Amygdala (tissue), 56 donors: ENCODE results near the gene TEX38.
"Not testable (repeated sequence)": the region's sequence is repeated elsewhere in the genome, so short reads cannot be mapped to it uniquely, and the experiment has no call there.

ENCODE experiments used
- DNase-seq, 56 donors: peaks; one replicate each; lab custom pipeline; 2025; lab: John Stamatoyannopoulos, UW

Gene TEX38

DNA sequence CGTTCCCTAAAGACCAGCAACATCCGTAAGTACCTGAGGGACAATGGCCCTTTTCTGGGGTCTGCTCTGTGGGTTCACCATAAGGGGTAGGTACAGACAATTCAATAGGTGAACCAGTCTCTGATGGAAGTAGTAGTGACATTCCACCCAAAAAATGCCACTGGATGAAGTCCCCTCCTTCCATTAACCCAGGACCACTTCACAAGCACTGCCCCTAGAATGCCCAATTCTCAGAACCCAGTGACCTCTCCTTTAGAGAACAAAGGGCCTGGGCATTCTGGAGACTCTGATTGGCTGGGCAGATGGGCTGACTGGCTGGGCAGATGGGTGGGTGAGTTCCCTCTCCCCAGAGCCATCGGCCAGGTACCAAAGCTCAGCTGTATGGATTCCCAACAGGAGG is at the start of gene TEX38:
Gene TEX38, plus strand, starts transcription at position 301 of the 400 bp plus-strand sequence. Its CDS starts 81 bp downstream, at position 382.
- DNase-seq: no peak

GRCh38 chr1:46621930-46622329 is 49.7 kb upstream of the TEX38 start:
- DNase-seq: no peak

- peak in 2 of 56 donors; percentile 10 to 35 for DNase-seq
Measured at GRCh38 chr1:46622344-46622743, 49.3 kb upstream of the TEX38 start.

DNA sequence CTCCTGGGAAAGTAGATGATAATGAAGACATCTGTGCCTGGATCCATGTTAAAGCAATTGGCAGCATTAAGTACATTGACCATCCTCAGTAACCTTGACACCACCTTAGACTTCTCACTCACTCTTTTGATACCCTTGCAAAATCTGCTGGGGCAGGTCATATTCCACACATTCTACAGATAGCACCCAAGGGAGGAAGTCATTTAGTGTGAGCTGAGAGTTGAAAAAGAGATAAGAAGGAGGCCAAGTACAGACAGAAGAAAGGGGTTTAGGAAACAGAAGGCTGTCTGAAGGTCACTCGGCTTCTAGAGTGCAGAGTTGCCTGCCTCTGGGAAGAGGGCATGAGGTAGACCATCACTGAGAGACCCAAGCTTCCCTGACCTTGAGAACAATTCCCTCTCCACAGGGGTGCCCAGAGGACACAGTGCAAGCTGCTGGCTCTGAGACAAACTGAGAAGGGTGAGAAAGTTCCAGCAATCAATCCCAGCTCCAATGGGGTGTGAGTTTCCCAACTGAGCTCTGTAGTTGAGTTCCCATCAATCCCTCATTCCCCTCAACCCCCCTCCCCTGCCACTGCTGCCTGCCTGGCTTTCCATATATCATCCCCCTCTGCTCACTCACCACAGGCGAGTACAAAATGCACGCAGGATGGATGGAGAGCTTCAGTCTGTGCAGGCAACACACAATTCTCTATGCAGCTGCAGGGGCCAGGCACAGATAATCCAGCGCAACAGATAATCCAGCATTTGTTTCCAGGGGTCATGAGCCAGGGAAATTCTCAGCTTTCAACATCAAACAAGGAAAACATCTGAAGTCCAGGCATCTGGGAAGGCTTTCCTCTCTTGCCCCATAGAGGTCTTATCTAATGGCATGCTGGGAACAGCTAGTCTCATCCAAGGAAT is 47.7 kb upstream of the TEX38 start:
- DNase-seq: no peak

- DNase-seq: no peak
Measured at GRCh38 chr1:46630719-46631118, 40.9 kb upstream of the TEX38 start.

DNA sequence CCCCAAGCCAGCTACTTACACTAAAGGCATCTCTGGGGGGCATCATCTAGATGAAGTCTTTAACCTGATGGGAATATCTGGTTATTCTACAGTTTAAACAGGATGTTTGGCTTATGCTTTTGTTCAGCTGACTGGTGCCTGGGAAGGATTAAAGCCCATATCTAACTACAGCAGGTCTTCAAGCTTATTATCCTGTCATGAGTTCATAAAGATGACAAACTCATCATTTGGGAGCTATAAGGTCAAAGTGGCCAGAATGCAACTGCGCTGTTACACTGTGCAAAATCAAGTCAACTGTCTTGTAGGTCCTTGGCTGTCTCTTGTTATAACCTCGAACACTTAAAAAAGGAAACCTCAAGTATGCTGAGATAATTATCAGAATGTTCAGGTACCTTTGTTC is 36.4 kb upstream of the TEX38 start:
- no peak for DNase-seq

DNA sequence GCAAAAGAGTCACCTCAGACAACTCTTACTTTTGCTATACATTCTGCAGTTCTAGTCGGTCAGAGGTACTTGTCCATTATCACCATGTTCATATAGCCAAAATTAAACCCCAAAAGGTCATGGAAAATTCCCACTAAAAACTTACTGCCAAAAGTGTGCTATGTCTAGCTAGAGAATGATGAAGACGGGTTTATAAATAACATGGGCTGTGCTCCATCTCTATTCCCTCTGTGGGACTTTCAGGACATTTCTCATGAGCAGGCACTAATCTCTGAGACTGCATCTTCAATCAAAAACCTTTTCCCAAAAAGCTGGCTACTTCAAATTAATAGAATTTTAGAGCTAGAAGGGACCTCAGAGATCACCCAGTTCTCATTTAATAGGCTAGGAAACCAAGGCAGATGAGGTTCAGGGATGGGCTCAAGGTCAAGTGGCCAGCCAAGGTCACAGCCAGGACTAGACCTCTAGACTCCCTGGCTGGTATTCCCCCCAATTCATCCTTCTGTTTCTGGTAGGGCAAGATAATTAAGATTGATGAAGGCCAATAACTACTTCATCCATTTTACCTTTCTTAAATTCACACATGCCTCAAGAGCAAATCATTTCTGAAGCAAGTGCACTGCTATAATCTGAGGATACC is 34.1 kb upstream of the TEX38 start:
- DNase-seq: no peak

DNA sequence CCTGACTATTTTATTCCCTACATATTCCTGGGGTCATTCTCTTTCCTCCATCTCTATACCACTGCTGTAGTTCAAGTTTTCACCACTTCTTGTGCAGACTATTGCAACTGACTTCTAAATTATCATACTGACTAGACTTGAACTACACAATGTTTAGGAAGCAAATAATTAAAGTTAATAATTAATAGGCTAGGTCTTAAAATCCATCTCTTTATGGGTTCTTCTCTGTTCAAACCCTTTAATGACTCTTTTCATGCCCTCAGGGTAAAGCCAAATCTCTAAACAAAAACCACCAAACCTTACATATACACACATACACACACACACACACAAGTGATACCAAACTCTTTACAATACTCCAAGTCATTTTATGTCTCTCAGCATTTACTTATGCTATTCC is 32.7 kb upstream of the TEX38 start:
- DNase-seq: no peak

- no peak for DNase-seq
Measured at GRCh38 chr1:46639547-46639946, 32.1 kb upstream of the TEX38 start.

DNA sequence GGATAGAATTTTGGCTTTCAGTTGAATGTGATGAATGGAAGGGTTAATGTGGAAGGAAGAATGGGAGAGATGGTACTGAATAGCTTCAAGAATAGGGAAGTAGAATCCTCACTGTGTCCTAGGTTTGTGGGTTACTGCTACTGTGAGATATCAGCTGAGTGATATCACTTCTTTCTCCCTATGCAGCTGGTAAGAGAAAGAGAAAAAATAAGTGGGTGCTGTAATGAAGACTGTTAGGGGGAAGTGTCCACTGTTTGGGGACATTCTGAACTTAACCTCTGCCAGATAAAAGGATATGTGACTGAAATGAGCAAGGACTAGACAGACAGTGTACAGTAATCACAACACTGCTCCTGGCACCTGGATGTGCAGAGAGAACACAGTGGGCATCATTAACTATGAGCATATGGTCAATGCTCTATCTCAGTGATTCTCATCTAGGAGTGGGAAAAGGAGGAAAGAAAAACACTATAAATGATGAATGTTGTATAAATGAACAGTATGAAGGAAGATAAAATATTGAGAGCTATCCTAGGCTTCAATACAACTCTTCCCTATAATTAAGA is 29.5 kb upstream of the TEX38 start:
- DNase-seq: no peak

DNA sequence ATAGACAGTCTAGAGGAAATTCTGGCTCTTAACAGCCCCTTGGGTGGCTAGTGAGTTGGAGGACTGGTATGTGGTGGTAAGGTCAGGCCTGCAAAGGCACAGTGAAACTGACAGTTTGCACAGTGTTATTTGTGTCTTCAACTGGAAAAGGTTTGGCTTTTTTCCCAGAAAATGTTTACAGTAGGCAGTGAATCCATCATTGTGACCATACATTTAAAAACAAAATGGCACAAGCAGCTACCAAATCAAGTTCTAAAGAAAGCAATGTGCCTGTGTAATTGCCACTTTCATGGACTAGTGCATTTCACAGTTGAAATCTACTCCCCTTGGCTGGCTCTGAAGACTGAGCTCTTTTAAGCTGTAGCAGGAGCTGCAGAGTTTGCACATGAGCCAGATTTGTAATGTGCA is 28.3 kb upstream of the TEX38 start:
- peak in 1 of 56 donors; percentile 8 for DNase-seq

- DNase-seq: no peak
Measured at GRCh38 chr1:46645815-46646214, 25.8 kb upstream of the TEX38 start.

GRCh38 chr1:46646331-46646730 is 25.3 kb upstream of the TEX38 start:
- DNase-seq: no peak

- no peak for DNase-seq
Measured at GRCh38 chr1:46646844-46647243, 24.8 kb upstream of the TEX38 start.

DNA sequence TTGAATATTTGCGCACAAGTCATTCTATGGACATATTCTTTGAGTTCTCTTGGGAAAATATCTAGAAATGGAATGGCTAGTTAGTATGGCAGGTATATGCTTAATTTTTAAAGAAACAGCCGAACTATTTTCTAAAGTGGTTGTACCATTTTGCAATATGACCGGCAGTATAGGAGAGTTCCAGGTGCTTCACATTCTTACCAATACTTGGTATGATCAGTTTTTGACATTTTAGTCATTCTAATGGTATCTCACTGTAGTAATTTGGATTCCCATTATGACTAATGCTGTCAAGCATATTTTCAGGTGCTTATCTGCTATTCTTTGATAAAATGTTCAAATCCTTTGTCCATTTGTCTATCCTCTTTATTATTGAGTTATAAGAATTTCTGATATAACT is 24.0 kb upstream of the TEX38 start:
- no peak for DNase-seq

DNA sequence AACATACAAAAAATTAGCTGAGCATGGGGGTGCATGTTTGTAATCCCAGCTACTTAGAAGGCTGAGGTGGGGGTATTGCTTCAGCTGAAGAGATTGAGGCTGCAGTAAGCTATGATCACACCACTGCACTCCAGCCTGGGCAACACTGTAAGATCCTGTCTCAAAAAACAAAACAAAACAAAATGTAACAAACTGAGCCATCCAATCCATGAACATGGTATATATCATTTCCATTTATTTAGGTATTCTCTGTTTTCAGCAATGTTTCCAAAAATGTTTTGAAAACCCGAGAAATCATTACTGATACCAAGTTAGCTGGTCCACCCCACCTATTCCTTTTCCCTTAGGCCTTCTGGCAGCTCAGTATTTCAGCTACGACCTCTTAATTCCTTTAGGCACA is 21.9 kb upstream of the TEX38 start:
- no peak for DNase-seq

GRCh38 chr1:46650491-46650890 is 21.2 kb upstream of the TEX38 start:
- DNase-seq: no peak

- not testable (repeated sequence) for DNase-seq
Measured at GRCh38 chr1:46651152-46651551, 20.5 kb upstream of the TEX38 start.

DNA sequence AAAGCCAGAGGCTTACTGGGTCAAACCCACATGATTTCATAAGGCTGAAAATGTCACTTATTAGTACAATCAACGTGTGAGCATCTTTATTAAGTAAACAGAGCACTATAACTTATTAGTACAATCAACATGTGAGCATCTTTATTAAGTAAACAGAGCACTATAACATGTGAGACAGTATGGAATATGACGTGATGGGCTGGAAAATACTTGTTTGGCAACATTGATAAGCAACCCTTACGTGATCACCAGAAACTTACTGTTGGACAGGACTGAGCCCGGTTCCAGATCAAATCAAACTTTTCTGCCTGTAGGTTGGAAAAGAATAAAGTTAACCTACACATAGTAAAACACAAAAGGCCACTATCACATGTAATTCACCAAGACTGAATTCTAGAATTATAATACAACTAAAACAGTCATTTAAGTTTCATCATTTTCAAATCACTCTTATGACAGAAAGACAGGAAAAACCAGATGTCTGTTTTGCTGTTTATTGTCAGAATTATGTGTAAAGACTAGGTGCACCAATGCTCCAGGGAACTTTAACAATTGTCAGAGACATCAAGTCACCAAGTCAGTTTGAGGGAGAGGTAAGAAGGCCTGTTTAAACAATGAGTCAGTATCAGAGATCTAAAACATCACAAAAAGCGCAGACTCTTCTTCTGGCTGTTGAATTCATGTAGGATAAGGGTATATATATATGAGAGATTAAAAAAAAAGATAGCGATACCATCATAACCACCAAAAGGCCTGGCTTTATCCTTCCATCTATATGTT is 19.1 kb upstream of the TEX38 start:
- no peak for DNase-seq

DNA sequence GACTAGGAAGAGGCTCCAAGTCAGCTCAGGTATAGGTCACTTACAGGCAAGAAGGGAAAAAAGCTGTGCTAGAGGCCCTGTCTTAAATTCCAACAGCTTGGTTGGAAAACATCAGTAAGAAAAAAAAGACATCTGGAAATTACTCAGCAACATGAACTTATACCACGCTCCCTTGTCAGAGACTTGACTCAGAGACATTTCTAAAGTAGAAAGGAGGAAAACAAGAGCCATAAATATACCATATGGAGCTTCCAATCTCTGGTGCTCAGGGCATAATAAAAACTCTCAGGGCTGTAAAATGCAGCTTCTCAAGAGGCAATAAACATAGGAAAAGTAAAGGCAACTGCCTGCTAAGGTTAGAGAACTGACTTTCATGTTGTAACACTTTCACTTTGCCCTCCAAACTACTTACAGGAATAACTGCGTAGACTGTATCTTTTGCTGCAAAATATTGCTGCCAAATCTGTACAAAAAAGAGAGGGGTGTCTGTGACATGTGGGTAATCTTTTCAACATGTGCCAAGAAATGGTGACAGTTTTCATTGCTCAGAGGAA is 18.2 kb upstream of the TEX38 start:
- no peak for DNase-seq

GRCh38 chr1:46654012-46654411 is 17.6 kb upstream of the TEX38 start:
- DNase-seq: no peak
